Kidney (tissue), 14 donors: ENCODE data around the gene PCID2. TPM values are rescaled to one million over a fixed set of nuclear protein-coding genes. Genes with fewer than 3 reads are reported as not detected.

Experiments
- DNase-seq, 5 donors: peaks; one replicate each; pipeline ENCODE4 v3.0.0-alpha.2; 2013 to 2020
- FAIRE-seq: peaks from 2 replicates; lab custom pipeline; 2012; peaks lifted over from hg19 to GRCh38; lab: Jason Lieb, UNC
- H3K27ac ChIP-seq, 2 donors: one replicate each; pipeline ENCODE4 v1.7.0; 2013; ENCODE audit warnings: low read depth in 2 of 2, low read length in 2 of 2, inconsistent platforms in 1 of 2
- H3K27me3 ChIP-seq: one replicate; pipeline ENCODE4 v1.7.1; 2013; ENCODE audit warnings: low read length, inconsistent platforms; ENCODE audit not compliant: control insufficient read depth, insufficient read depth
- H3K36me3 ChIP-seq, 3 donors: one replicate each; pipeline versions ENCODE4 v1.7.0 to v1.7.1; 2013; ENCODE audit warnings: low read length in 3 of 3, control low read depth in 1 of 3, inconsistent platforms in 1 of 3; ENCODE audit not compliant: insufficient read depth in 3 of 3, control insufficient read depth in 2 of 3
- H3K4me1 ChIP-seq, 3 donors: one replicate each; pipeline versions ENCODE4 v1.7.0 to v1.7.1; 2013; ENCODE audit warnings: low read length in 3 of 3, inconsistent platforms in 1 of 3, low read depth in 1 of 3; ENCODE audit not compliant: control insufficient read depth in 2 of 3, insufficient read depth in 2 of 3
- H3K4me3 ChIP-seq, 3 donors: one replicate each; pipeline versions ENCODE4 v1.7.0 to v1.8.1; 2013; ENCODE audit warnings: low read length in 3 of 3, control low read depth in 1 of 3, inconsistent platforms in 1 of 3
- H3K9ac ChIP-seq, 3 donors: one replicate each; pipeline versions ENCODE4 v1.7.0 to v1.7.1; 2013; ENCODE audit warnings: low read length in 3 of 3, control low read depth in 1 of 3, inconsistent platforms in 1 of 3
- H3K9me3 ChIP-seq, 3 donors: one replicate each; pipeline versions ENCODE4 v1.7.0 to v1.7.1; 2013; ENCODE audit warnings: low read length in 3 of 3, control low read depth in 1 of 3, inconsistent platforms in 1 of 3; ENCODE audit not compliant: control insufficient read depth in 2 of 3, insufficient read depth in 1 of 3
- CTCF ChIP-seq: IDR thresholded peaks from 3 replicates; pipeline ENCODE4 v1.5.1; 2012; ENCODE audit warnings: mild to moderate bottlenecking, moderate library complexity, borderline replicate concordance; ENCODE audit not compliant: insufficient read depth; ENCODE audit errors: extremely low read depth
- intact Hi-C: fragments of 100-400 bp; cut with DNase I; formaldehyde crosslinking; loops from one replicate; pipeline ENCODE4 v1.11.1; 2022
- polyA plus RNA-seq: library from polyadenylated mRNA; stranded (reverse); fragments of 350-450 nt; fragmentation: Illumina TruSeq; extraction: RNeasy Lipid Tissue Mini Kit (QIAGEN cat#74804); gene quantifications from one replicate; pipeline ENCODE4 v1.2.3, GENCODE V29; 2014; ENCODE audit warnings: low read depth, low replicate concordance; ENCODE audit not compliant: insufficient read depth
- total RNA-seq: library from RNA; stranded (reverse); fragmentation: NEBNext Ultra II Directional; extraction: Animal tissue kit (Norgen Biotek cat#: 25700); gene quantifications from one replicate; pipeline ENCODE4 v1.2.1, GENCODE V29; 2021
- donor health status: control.
- donor health status: control.
- donor health status: control.
- donor health status: control.
- donor health status: control.
- donor health status: DM: yes; HTN: yes; CAD: no.
- donor health status: Normal renal cell carcinoma (clear cell type).

Gene PCID2
- total and polyA plus RNA-seq, 2 donors from 2014 or later: 22.9 to 34.9 TPM

GRCh38 chr13:113187883-113188665, 20.4 kb downstream of the PCID2 start:
- intact Hi-C loops: no loop called here
- Histone ChIP-seq H3K27me3 (no peaks in the 10 kb centered on the region), H3K4me1 (no peaks in the 10 kb centered on the region), H3K36me3 (peaks cover 9 to 28% (median 24%) of the 10 kb centered on the region in 3 donors), H3K27ac (no peak overlapping the region), H3K9ac (no peak overlapping the region), H3K9me3 (no peaks in the 10 kb centered on the region), H3K4me3 (no peak overlapping the region)
- DNase-seq (no peak), FAIRE-seq (no peak)
- TF ChIP-seq CTCF: no peak

DNA sequence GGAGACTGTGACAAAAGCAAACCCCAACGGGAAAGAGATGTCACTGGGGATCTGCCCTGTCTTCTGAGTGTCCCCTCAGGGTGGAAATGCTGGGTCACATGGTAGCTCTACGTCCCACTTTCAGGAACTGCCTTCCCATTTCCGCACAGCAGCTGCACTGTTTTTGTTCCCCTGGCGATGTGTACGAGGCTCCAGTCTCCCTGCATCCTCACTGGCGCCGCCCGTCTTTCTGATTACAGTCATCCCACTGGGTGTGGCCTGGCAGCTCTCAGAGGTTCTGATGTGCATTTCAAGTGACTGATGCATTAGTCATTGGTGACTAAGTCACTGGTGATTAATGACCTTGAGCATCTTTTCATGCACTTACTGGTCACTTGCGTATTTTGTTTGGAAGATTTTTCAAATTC, 21.2 kb downstream of the PCID2 start:
- Histone ChIP-seq H3K27ac (no peak overlapping the region), H3K9ac (no peak overlapping the region), H3K27me3 (no peaks in the 10 kb centered on the region), H3K4me1 (no peaks in the 10 kb centered on the region), H3K36me3 (peaks cover 7 to 27% (median 20%) of the 10 kb centered on the region in 3 donors), H3K9me3 (no peaks in the 10 kb centered on the region), H3K4me3 (no peak overlapping the region)
- intact Hi-C loops: no loop called here
- no peak for TF ChIP-seq CTCF
- DNase-seq (peak in 1 of 5 donors; percentile 85), FAIRE-seq (no peak)

- Histone ChIP-seq H3K9me3 (no peaks in the 10 kb centered on the region), H3K4me3 (no peak overlapping the region), H3K27ac (no peak overlapping the region), H3K36me3 (peaks cover 9 to 25% (median 20%) of the 10 kb centered on the region in 3 donors), H3K27me3 (no peaks in the 10 kb centered on the region), H3K9ac (no peak overlapping the region), H3K4me1 (no peaks in the 10 kb centered on the region)
- FAIRE-seq (no peak), DNase-seq (no peak)
- TF ChIP-seq CTCF: no peak
- intact Hi-C loops: no loop called here
Measured at GRCh38 chr13:113186061-113186900, 22.2 kb downstream of the PCID2 start.
